ENCODE measurements around the gene ATF5.

ATF5 gene

GRCh38 chr19:49925486-49925885 is 3.5 kb upstream of the ATF5 start:
- Histone ChIP-seq H3K4me1 (ENCODE audit: control insufficient read depth, insufficient read depth, low read length) (peaks cover 19% of the 10 kb centered on the region), H3K9ac (ENCODE audit: low read length in 2 of 2) (no peak overlapping the region), H3K36me3 (ENCODE audit: control insufficient read depth in 2 of 2, insufficient read depth in 2 of 2, low read length in 2 of 2) (peaks cover 11 to 15% of the 10 kb centered on the region in 2 donors), H3K4me3 (ENCODE audit: low read length in 2 of 2) (no peak overlapping the region), H3K27me3 (ENCODE audit: control insufficient read depth in 1 of 2, insufficient read depth in 2 of 2, low read length in 2 of 2) (no peaks in the 10 kb centered on the region), H3K27ac (ENCODE audit: low read length) (no peak overlapping the region), H3K9me3 (ENCODE audit: control insufficient read depth in 2 of 2, low read length in 2 of 2) (no peaks in the 10 kb centered on the region)

GRCh38 chr19:49926515-49926914 is 2.5 kb upstream of the ATF5 start:
- Histone ChIP-seq H3K27me3 (ENCODE audit: control insufficient read depth in 1 of 2, insufficient read depth in 2 of 2, low read length in 2 of 2) (no peaks in the 10 kb centered on the region), H3K9ac (ENCODE audit: low read length in 2 of 2) (no peak overlapping the region), H3K36me3 (ENCODE audit: control insufficient read depth in 2 of 2, insufficient read depth in 2 of 2, low read length in 2 of 2) (peaks cover 11 to 15% of the 10 kb centered on the region in 2 donors), H3K27ac (ENCODE audit: low read length) (no peak overlapping the region), H3K9me3 (ENCODE audit: control insufficient read depth in 2 of 2, low read length in 2 of 2) (no peaks in the 10 kb centered on the region), H3K4me3 (ENCODE audit: low read length in 2 of 2) (no peak overlapping the region), H3K4me1 (ENCODE audit: control insufficient read depth, insufficient read depth, low read length) (peaks cover 22% of the 10 kb centered on the region)

- H3K36me3 ChIP-seq (ENCODE audit: control insufficient read depth in 2 of 2, insufficient read depth in 2 of 2, low read length in 2 of 2): peaks cover 11 to 13% of the 10 kb centered on the region in 2 donors
- peaks cover 22% of the 10 kb centered on the region for H3K4me1 ChIP-seq (ENCODE audit: control insufficient read depth, insufficient read depth, low read length)
- no peak overlapping the region for H3K4me3 ChIP-seq (ENCODE audit: low read length in 2 of 2)
- H3K9me3 ChIP-seq (ENCODE audit: control insufficient read depth in 2 of 2, low read length in 2 of 2): no peaks in the 10 kb centered on the region
- H3K27me3 ChIP-seq (ENCODE audit: control insufficient read depth in 1 of 2, insufficient read depth in 2 of 2, low read length in 2 of 2): no peaks in the 10 kb centered on the region
- peak overlapping the region in 1 of 2 donors; percentile 21 for H3K9ac ChIP-seq (ENCODE audit: low read length in 2 of 2)
- no peak overlapping the region for H3K27ac ChIP-seq (ENCODE audit: low read length)
Measured at GRCh38 chr19:49927526-49928264, 1.3 kb upstream of the ATF5 start.

- Histone ChIP-seq H3K27ac (ENCODE audit: low read length) (peak overlapping the region; percentile 88), H3K27me3 (ENCODE audit: control insufficient read depth in 1 of 2, insufficient read depth in 2 of 2, low read length in 2 of 2) (no peaks in the 10 kb centered on the region), H3K9me3 (ENCODE audit: control insufficient read depth in 2 of 2, low read length in 2 of 2) (no peaks in the 10 kb centered on the region), H3K9ac (ENCODE audit: low read length in 2 of 2) (peak overlapping the region; percentile 83 to 86), H3K36me3 (ENCODE audit: control insufficient read depth in 2 of 2, insufficient read depth in 2 of 2, low read length in 2 of 2) (peaks cover 5 to 8% of the 10 kb centered on the region in 2 donors), H3K4me1 (ENCODE audit: control insufficient read depth, insufficient read depth, low read length) (peaks cover 22% of the 10 kb centered on the region), H3K4me3 (ENCODE audit: low read length in 2 of 2) (peak overlapping the region; percentile 93 to 94)
Measured at GRCh38 chr19:49929611-49930482, 842 bp downstream of the ATF5 start.

- H3K4me3 ChIP-seq (ENCODE audit: low read length in 2 of 2): peak overlapping the region in 1 of 2 donors; percentile 93
- H3K36me3 ChIP-seq (ENCODE audit: control insufficient read depth in 2 of 2, insufficient read depth in 2 of 2, low read length in 2 of 2): peaks cover 4 to 5% of the 10 kb centered on the region in 2 donors
- H3K27ac ChIP-seq (ENCODE audit: low read length): no peak overlapping the region
- no peaks in the 10 kb centered on the region for H3K27me3 ChIP-seq (ENCODE audit: control insufficient read depth in 1 of 2, insufficient read depth in 2 of 2, low read length in 2 of 2)
- peaks cover 20% of the 10 kb centered on the region for H3K4me1 ChIP-seq (ENCODE audit: control insufficient read depth, insufficient read depth, low read length)
- no peaks in the 10 kb centered on the region for H3K9me3 ChIP-seq (ENCODE audit: control insufficient read depth in 2 of 2, low read length in 2 of 2)
- no peak overlapping the region for H3K9ac ChIP-seq (ENCODE audit: low read length in 2 of 2)
Measured at GRCh38 chr19:49930483-49931011, 1.5 kb downstream of the ATF5 start.

- Histone ChIP-seq H3K27ac (ENCODE audit: low read length) (no peak overlapping the region), H3K27me3 (ENCODE audit: control insufficient read depth in 1 of 2, insufficient read depth in 2 of 2, low read length in 2 of 2) (no peaks in the 10 kb centered on the region), H3K4me1 (ENCODE audit: control insufficient read depth, insufficient read depth, low read length) (peaks cover 20% of the 10 kb centered on the region), H3K4me3 (ENCODE audit: low read length in 2 of 2) (no peak overlapping the region), H3K36me3 (ENCODE audit: control insufficient read depth in 2 of 2, insufficient read depth in 2 of 2, low read length in 2 of 2) (peaks cover 4 to 5% of the 10 kb centered on the region in 2 donors), H3K9ac (ENCODE audit: low read length in 2 of 2) (no peak overlapping the region), H3K9me3 (ENCODE audit: control insufficient read depth in 2 of 2, low read length in 2 of 2) (no peaks in the 10 kb centered on the region)
Measured at GRCh38 chr19:49931293-49932040, 2.5 kb downstream of the ATF5 start.

- Histone ChIP-seq H3K4me1 (ENCODE audit: control insufficient read depth, insufficient read depth, low read length) (peaks cover 20% of the 10 kb centered on the region), H3K9ac (ENCODE audit: low read length in 2 of 2) (no peak overlapping the region)
Measured at GRCh38 chr19:49932041-49932451, 3.0 kb downstream of the ATF5 start.

GRCh38 chr19:49932731-49933131 is 3.7 kb downstream of the ATF5 start:
- H3K9ac ChIP-seq (ENCODE audit: low read length in 2 of 2): no peak overlapping the region
- H3K9me3 ChIP-seq (ENCODE audit: control insufficient read depth in 2 of 2, low read length in 2 of 2): no peaks in the 10 kb centered on the region
- peaks cover 18% of the 10 kb centered on the region for H3K4me1 ChIP-seq (ENCODE audit: control insufficient read depth, insufficient read depth, low read length)
- H3K4me3 ChIP-seq (ENCODE audit: low read length in 2 of 2): no peak overlapping the region
- no peak overlapping the region for H3K27ac ChIP-seq (ENCODE audit: low read length)
- H3K27me3 ChIP-seq (ENCODE audit: control insufficient read depth in 1 of 2, insufficient read depth in 2 of 2, low read length in 2 of 2): peaks cover 0 to under 1% of the 10 kb centered on the region in 2 donors
- H3K36me3 ChIP-seq (ENCODE audit: control insufficient read depth in 2 of 2, insufficient read depth in 2 of 2, low read length in 2 of 2): peaks cover under 1 to 1% of the 10 kb centered on the region in 2 donors

More at GRCh38 chr19:49932041-49932451, 3.0 kb downstream of the ATF5 start:
- Histone ChIP-seq H3K27me3 (ENCODE audit: control insufficient read depth in 1 of 2, insufficient read depth in 2 of 2, low read length in 2 of 2) (no peaks in the 10 kb centered on the region), H3K9me3 (ENCODE audit: control insufficient read depth in 2 of 2, low read length in 2 of 2) (no peaks in the 10 kb centered on the region), H3K36me3 (ENCODE audit: control insufficient read depth in 2 of 2, insufficient read depth in 2 of 2, low read length in 2 of 2) (peaks cover 4 to 5% of the 10 kb centered on the region in 2 donors), H3K4me3 (ENCODE audit: low read length in 2 of 2) (no peak overlapping the region), H3K27ac (ENCODE audit: low read length) (no peak overlapping the region)

GRCh38 chr19:49933643-49934042 is 4.6 kb downstream of the ATF5 start:
- Histone ChIP-seq H3K9ac (ENCODE audit: low read length in 2 of 2) (no peak overlapping the region), H3K36me3 (ENCODE audit: control insufficient read depth in 2 of 2, insufficient read depth in 2 of 2, low read length in 2 of 2) (no peaks in the 10 kb centered on the region), H3K4me3 (ENCODE audit: low read length in 2 of 2) (no peak overlapping the region), H3K27me3 (ENCODE audit: control insufficient read depth in 1 of 2, insufficient read depth in 2 of 2, low read length in 2 of 2) (peaks cover 0 to 3% of the 10 kb centered on the region in 2 donors), H3K4me1 (ENCODE audit: control insufficient read depth, insufficient read depth, low read length) (peaks cover 15% of the 10 kb centered on the region), H3K27ac (ENCODE audit: low read length) (no peak overlapping the region), H3K9me3 (ENCODE audit: control insufficient read depth in 2 of 2, low read length in 2 of 2) (no peaks in the 10 kb centered on the region)

- no peak overlapping the region for H3K27ac ChIP-seq (ENCODE audit: low read length)
- H3K4me3 ChIP-seq (ENCODE audit: low read length in 2 of 2): no peak overlapping the region
- peaks cover 7% of the 10 kb centered on the region for H3K4me1 ChIP-seq (ENCODE audit: control insufficient read depth, insufficient read depth, low read length)
- no peaks in the 10 kb centered on the region for H3K9me3 ChIP-seq (ENCODE audit: control insufficient read depth in 2 of 2, low read length in 2 of 2)
- H3K36me3 ChIP-seq (ENCODE audit: control insufficient read depth in 2 of 2, insufficient read depth in 2 of 2, low read length in 2 of 2): no peaks in the 10 kb centered on the region
- no peak overlapping the region for H3K9ac ChIP-seq (ENCODE audit: low read length in 2 of 2)
- peaks cover 3 to 6% of the 10 kb centered on the region in 2 donors for H3K27me3 ChIP-seq (ENCODE audit: control insufficient read depth in 1 of 2, insufficient read depth in 2 of 2, low read length in 2 of 2)
Measured at GRCh38 chr19:49936549-49936948, 7.5 kb downstream of the ATF5 start.

All from stomach smooth muscle (tissue), 2 donors.